Kidney epithelial cell (primary cell): ENCODE results near the gene WDR70. TPM values are rescaled to one million over a fixed set of nuclear protein-coding genes. Genes with fewer than 3 reads are reported as not detected.
"Not testable (repeated sequence)": the region's sequence is repeated elsewhere in the genome, so short reads cannot be mapped to it uniquely, and the experiment has no call there.

ENCODE experiments used
- DNase-seq: peaks from one replicate; pipeline ENCODE4 v3.0.0-alpha.2; 2010; ENCODE audit warnings: low read depth
- H3K27me3 ChIP-seq: 2 replicates; pipeline ENCODE4 v1.6.0; 2011; ENCODE audit warnings: low read length; ENCODE audit not compliant: control insufficient read depth, insufficient read depth
- H3K36me3 ChIP-seq: 2 replicates; pipeline ENCODE4 v1.5.1; 2011; ENCODE audit warnings: low read length; ENCODE audit not compliant: control insufficient read depth, insufficient read depth
- H3K4me3 ChIP-seq: 2 replicates; pipeline ENCODE4 v1.5.1; 2011; ENCODE audit warnings: low read depth, mild to moderate bottlenecking, control low read depth, low read length
- CTCF ChIP-seq: IDR thresholded peaks from 2 replicates; pipeline ENCODE4 v1.5.1; 2011; ENCODE audit warnings: mild to moderate bottlenecking, moderate library complexity, low read length, control low read depth, inconsistent platforms; ENCODE audit not compliant: insufficient read depth, poor library complexity, severe bottlenecking
- total RNA-seq: library from RNA; depleted of rRNA; stranded (reverse); fragments of >200 nt; gene quantifications from 2 replicates; pipeline ENCODE4 v1.2.3, GENCODE V29; 2015

Gene WDR70
- total RNA-seq, 1 donor from 2014 or later, result 19.6 TPM

- Histone ChIP-seq H3K36me3 (no peaks in the 10 kb centered on the region), H3K27me3 (no peaks in the 10 kb centered on the region), H3K4me3 (no peak overlapping the region)
- no peak for DNase-seq
- no peak for TF ChIP-seq CTCF
These were observed 262.8 kb downstream of the WDR70 start for GRCh38 chr5:37641933-37642332.

DNA sequence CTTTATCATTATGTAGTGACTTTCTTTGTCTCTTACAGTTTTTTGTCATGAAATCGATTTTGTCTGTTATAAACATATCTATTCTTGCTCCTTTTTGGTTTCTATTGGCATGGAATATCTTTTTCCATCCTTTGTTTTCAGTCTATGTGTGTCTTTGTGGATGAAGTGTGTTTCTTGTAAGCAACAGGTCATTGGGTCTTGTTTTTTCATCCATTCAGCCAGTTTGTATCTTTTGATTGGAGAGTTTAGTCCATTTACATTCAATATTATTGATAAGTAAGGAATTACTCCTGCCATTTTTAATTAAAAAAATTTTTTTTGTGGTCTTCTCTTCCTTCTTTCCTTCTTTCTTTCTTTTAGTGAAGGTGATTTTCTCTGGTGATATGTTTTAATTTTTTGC lies 266.6 kb downstream of the WDR70 start:
- Histone ChIP-seq H3K36me3 (no peaks in the 10 kb centered on the region), H3K4me3 (no peak overlapping the region), H3K27me3 (no peaks in the 10 kb centered on the region)
- no peak for TF ChIP-seq CTCF
- DNase-seq, result no peak

DNA sequence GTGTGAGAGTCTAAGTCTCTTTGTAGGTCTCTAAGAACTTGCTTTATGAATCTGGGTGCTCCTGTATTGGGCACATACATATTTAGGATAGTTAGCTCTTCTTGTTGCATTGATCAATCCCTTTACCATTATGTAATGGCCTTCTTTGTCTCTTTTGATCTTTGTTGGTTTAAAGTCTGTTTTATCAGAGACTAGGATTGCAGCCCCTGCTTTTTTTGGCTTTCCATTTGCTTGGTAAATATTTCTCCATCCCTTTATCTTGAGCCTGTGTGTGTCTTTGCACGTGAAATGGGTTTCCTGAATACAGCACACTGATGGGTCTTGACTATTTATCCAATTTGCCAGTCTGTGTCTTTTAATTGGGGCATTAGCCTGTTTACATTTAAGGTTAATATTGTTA lies 275.4 kb downstream of the WDR70 start:
- H3K4me3 ChIP-seq, H3K27me3 ChIP-seq, DNase-seq, H3K36me3 ChIP-seq: not testable (repeated sequence)

- DNase-seq, result no peak
- Histone ChIP-seq H3K4me3 (no peak overlapping the region), H3K27me3 (no peaks in the 10 kb centered on the region), H3K36me3 (no peaks in the 10 kb centered on the region)
- TF ChIP-seq CTCF, result no peak
These were observed 277.9 kb downstream of the WDR70 start for GRCh38 chr5:37657046-37657445.

- no peak for DNase-seq
- TF ChIP-seq CTCF, result no peak
These were observed 279.3 kb downstream of the WDR70 start for GRCh38 chr5:37658440-37658839.

GRCh38 chr5:37660319-37660718 lies 281.2 kb downstream of the WDR70 start:
- TF ChIP-seq CTCF, result no peak
- Histone ChIP-seq H3K36me3 (no peaks in the 10 kb centered on the region), H3K27me3 (no peaks in the 10 kb centered on the region), H3K4me3 (no peak overlapping the region)
- no peak for DNase-seq

More at GRCh38 chr5:37658440-37658839, 279.3 kb downstream of the WDR70 start:
- Histone ChIP-seq H3K4me3 (no peak overlapping the region), H3K27me3 (no peaks in the 10 kb centered on the region), H3K36me3 (no peaks in the 10 kb centered on the region)
